SKM-1 treated with dmso at 0.1 percent for 144 hours (cell line): ENCODE data around the gene SLC25A27.

Experiments
- DNase-seq: peaks from one replicate; lab custom pipeline; 2025; ENCODE audit not compliant: unreplicated experiment; lab: John Stamatoyannopoulos, UW

The SLC25A27 gene

GRCh38 chr6:46651006-46651405 lies 1.8 kb upstream of the SLC25A27 start:
- no peak for DNase-seq

GRCh38 chr6:46651816-46652215 lies 959 bp upstream of the SLC25A27 start:
- no peak for DNase-seq

- no peak for DNase-seq
Observed at GRCh38 chr6:46652232-46652602, 558 bp upstream of the SLC25A27 start.

GRCh38 chr6:46653439-46654195 lies 842 bp downstream of the SLC25A27 start:
- no peak for DNase-seq

DNA sequence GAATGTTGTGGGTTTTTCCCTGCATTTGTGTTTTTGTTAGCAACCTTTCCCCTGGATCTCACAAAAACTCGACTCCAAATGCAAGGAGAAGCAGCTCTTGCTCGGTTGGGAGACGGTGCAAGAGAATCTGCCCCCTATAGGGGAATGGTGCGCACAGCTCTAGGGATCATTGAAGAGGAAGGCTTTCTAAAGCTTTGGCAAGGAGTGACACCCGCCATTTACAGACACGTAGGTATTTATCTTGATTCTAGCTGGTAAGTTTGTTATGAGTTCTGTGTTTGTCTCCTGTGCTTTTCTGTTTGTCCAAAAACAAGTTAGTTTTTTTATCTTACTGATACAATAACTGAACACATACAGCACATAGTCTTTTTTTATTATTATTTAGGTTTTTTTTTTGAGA lies 3.0 kb downstream of the SLC25A27 start:
- peak; percentile 33 for DNase-seq

DNA sequence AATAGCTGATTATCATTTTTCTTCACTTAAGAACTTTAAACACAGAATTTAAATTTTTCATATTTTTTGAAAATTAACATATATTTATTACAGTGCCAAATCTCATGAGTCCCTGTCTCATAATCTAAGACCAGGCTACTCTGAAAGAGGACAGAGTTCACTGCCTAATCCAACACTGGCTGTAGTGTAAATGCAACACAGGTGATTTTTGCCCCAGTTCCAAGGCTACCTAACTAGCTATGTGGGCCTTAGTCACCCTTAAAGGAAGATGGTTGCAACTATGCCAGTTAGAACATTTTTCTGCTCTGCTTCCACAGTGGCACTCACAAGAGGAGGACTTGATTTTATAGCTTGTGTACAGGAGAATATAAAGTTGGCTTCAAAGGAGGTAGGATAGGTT lies 4.9 kb downstream of the SLC25A27 start:
- no peak for DNase-seq

DNA sequence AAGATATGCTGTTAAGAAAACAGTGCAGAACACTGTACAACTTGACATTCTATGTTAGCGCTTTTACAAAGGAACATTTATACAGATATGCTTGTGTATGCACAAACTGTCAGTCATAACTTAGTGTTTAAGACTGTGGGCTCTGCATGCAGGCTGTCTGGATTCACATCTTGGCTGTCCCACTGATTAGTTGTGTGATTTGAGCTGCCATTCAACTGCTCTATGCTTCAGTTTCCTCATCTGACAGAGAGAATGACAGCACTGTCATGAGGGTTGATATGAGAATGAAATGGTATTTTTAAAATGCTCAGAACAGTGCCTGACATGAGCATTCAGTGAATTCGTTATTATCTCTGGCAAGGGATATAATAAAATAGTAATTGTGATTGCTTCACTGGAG lies 8.7 kb downstream of the SLC25A27 start:
- no peak for DNase-seq

DNA sequence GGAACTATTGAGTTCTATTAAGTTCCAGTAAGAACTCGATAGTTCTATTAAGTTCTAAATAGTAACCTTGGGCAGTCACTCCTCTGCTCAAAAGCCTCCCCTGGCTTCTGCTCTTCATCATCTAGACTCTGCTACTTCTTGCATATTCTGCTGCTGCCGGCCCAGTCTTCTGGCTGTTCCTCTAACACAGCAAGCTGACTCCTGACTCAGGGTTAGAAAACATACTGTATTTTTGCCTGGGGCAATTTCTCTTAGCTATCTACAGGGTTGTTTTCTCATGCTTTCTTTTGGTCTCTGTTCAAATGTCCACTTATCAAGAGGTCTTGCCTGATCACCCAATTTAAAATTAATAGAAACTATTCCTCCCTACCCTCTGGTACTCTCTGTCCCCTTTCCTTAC lies 14.6 kb downstream of the SLC25A27 start:
- no peak for DNase-seq

GRCh38 chr6:46674410-46674809 lies 21.6 kb downstream of the SLC25A27 start:
- DNase-seq, result no peak

GRCh38 chr6:46676604-46677313 lies 24.0 kb downstream of the SLC25A27 start:
- no peak for DNase-seq

GRCh38 chr6:46677314-46677654 lies 24.5 kb downstream of the SLC25A27 start:
- DNase-seq, result no peak

GRCh38 chr6:46684771-46685170 lies 32.0 kb downstream of the SLC25A27 start:
- no peak for DNase-seq

DNA sequence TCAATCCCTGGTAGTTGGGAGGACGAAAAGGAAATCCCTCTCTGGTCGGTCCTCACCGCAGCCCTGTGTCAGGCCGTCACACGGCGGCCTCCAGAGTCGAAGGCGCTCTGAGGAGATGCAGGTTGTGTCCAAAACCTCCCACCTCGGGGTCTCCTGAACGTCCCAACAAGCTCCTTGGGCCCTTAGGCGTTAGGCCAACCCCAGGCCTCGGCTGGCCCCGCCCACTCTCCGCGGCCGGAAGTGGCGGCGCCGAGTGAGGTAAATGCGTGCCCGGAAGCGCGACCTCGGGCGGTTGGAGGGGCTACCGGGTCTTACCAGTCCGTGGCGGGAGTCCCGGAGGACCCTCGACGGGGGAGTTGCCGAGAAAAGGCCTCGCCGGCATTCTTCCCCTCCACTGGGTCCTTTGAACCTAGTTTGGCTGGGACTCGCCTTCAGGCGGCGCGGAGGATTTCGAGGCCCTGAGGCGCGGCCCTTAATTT lies 34.9 kb downstream of the SLC25A27 start, which contains the start of gene TDRD6:
Gene TDRD6, plus strand, starts transcription at position 267 of the 479 bp plus-strand sequence. CDS start 244 bp downstream, outside the sequence.
- no peak for DNase-seq

DNA sequence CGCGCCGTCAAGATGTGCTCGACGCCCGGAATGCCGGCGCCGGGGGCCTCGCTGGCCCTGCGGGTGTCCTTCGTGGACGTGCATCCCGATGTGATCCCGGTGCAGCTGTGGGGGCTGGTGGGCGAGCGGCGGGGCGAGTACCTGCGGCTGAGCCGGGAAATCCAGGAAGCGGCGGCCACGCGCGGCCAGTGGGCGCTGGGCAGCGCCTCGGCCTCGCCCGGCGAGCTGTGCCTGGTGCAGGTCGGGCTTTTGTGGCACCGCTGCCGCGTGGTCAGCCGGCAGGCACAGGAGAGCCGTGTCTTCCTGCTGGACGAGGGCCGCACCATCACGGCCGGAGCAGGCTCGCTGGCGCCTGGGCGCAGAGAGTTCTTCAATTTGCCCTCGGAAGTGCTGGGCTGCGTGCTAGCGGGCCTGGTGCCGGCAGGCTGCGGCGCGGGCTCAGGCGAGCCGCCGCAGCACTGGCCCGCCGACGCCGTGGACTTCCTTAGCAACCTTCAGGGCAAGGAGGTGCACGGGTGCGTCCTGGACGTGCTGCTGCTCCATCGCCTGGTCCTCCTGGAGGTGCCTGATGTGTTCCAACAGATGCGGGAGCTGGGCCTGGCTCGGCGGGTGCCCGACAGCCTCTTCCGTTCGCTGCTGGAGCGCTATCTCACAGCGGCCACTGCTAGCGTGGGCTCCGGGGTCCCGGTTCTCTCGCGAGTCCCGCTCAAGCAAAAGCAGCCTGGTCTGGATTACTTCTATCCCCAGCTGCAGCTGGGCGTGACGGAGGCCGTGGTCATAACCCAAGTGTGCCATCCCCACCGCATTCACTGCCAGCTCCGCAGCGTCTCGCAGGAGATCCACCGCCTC lies 35.6 kb downstream of the SLC25A27 start:
- DNase-seq, result no peak

DNA sequence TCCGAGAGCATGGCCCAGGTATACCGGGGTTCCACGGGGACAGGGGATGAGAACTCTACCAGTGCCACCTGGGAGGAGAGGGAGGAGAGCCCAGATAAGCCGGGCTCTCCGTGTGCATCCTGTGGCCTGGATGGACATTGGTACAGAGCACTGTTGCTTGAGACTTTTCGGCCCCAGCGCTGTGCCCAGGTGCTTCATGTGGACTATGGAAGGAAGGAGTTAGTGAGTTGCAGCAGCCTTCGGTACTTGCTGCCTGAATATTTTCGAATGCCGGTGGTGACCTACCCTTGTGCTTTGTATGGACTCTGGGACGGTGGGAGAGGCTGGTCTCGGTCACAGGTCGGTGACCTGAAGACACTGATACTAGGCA lies 36.2 kb downstream of the SLC25A27 start:
- DNase-seq, result no peak

GRCh38 chr6:46689657-46690056 lies 36.9 kb downstream of the SLC25A27 start:
- DNase-seq, result no peak

- DNase-seq, result no peak
Observed at GRCh38 chr6:46690141-46690755, 37.5 kb downstream of the SLC25A27 start.

DNA sequence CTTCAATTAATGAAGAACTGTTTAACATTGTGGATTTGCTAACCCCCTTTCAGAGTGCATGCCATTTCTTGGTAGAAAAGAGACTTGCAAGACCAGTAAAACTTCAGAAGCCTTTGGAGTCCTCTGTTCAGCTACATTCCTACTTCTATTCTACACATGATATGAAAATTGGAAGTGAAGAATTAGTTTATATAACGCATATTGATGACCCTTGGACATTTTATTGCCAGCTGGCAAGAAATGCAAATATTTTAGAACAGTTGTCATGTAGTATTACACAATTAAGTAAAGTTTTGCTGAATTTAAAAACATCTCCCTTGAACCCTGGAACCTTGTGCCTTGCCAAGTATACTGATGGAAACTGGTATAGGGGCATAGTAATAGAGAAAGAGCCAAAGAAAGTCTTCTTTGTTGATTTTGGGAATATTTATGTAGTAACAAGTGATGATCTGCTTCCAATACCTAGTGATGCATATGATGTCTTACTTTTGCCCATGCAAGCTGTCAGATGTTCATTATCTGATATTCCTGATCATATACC lies 38.2 kb downstream of the SLC25A27 start:
- DNase-seq, result no peak

- DNase-seq, result no peak
Observed at GRCh38 chr6:46699970-46700369, 47.2 kb downstream of the SLC25A27 start.

DNA sequence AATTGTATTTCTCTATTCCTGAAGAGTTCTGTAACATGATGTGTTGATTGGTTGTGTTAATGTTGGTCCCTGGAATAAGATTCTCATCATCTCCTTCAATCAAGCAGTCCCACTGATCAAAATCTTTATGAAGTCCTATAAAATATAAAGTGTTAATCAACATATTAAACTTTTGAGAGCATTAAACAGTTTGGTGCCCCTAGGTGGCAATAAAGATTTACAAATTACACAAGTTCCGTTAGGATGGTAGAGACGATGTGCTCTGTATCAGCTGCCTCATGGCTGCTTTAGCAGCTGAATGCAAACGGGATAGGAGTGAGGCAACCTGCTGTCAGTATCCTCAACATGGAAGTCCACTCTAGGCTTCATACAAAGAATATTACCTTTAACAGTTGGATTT lies 51.8 kb downstream of the SLC25A27 start:
- no peak for DNase-seq

DNA sequence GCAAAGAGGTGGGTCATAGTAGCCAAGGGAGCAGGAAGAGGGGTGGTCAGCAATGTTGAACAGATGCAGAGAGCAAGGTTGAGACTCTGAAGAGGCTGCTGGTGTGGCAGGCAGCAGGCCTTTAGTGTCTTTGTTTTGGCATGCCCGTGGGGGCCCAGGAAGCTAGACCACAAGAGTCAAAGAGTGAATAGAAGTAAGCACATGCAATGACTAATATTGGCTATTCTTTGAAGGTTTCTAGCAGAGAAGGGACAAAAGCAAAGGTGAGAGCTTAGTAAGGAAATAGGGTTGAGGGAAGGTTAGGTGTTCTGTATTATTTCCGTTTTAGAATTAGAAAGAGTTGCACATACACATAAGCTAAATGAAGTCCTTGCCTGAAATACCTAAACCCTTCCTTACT lies 53.7 kb downstream of the SLC25A27 start:
- no peak for DNase-seq
